SJSA1 (cell line): Measurements from ENCODE around the gene BBS9. TPM values are rescaled to one million over a fixed set of nuclear protein-coding genes. Genes with fewer than 3 reads are reported as not detected.
A peak's percentile ranks its signal among the peaks of the same experiment; 100 is the strongest.
"Not testable (repeated sequence)": the region's sequence is repeated elsewhere in the genome, so short reads cannot be mapped to it uniquely, and the experiment has no call there.

Source experiments
- DNase-seq, 2 experiments: peaks; one replicate each; pipeline ENCODE4 v3.0.0-alpha.2; 2015 to 2020; ENCODE audit warnings: low spot score in 2 of 2, low read depth in 1 of 2
- H3K27ac ChIP-seq: fragments of 250-450 bp; sonication (Bioruptor Pico); 2 replicates; pipeline ENCODE4 v1.5.1; 2020; ENCODE audit warnings: mild to moderate bottlenecking, moderate library complexity
- H3K27me3 ChIP-seq: fragments of 250-450 bp; sonication (Bioruptor Pico); replicated peaks from 2 replicates; pipeline ENCODE4 v1.5.1; 2020; ENCODE audit warnings: mild to moderate bottlenecking, moderate library complexity
- H3K36me3 ChIP-seq: fragments of 250-450 bp; sonication (Bioruptor Pico); 2 replicates; pipeline ENCODE4 v1.5.1; 2020; ENCODE audit warnings: mild to moderate bottlenecking
- H3K4me1 ChIP-seq: fragments of 250-450 bp; sonication (Bioruptor Pico); replicated peaks from 2 replicates; pipeline ENCODE4 v1.6.1; 2021; ENCODE audit warnings: mild to moderate bottlenecking
- H3K4me3 ChIP-seq: fragments of 250-450 bp; sonication (Bioruptor Pico); 2 replicates; pipeline ENCODE4 v1.5.1; 2020; ENCODE audit warnings: mild to moderate bottlenecking
- H3K9me3 ChIP-seq: fragments of 250-450 bp; sonication (Bioruptor Pico); replicated peaks from 2 replicates; pipeline ENCODE4 v1.5.1; 2020; ENCODE audit warnings: mild to moderate bottlenecking
- total RNA-seq: library from RNA; depleted of rRNA; stranded (reverse); fragments of >200 nt; shearing (Covaris generic); gene quantifications from 2 replicates; pipeline ENCODE4 v1.2.3, GENCODE V29; 2014

BBS9 gene
- total RNA-seq, 1 experiment from 2014 or later = 3.6 TPM

- no peaks in the 10 kb centered on the region for H3K4me1 ChIP-seq
- H3K4me3 ChIP-seq = no peak overlapping the region
- no peaks in the 10 kb centered on the region for H3K36me3 ChIP-seq
- no peaks in the 10 kb centered on the region; the same call in 1 of the 2 replicates for H3K27me3 ChIP-seq
- no peak for DNase-seq
- H3K27ac ChIP-seq = no peak overlapping the region
- H3K9me3 ChIP-seq = no peaks in the 10 kb centered on the region
Measured at GRCh38 chr7:33232632-33233145, 103.3 kb downstream of the BBS9 start.

- Histone ChIP-seq H3K27me3 (no peaks in the 10 kb centered on the region; the same call in 1 of the 2 replicates), H3K27ac (no peak overlapping the region), H3K9me3 (no peaks in the 10 kb centered on the region), H3K4me1 (no peaks in the 10 kb centered on the region), H3K4me3 (no peak overlapping the region), H3K36me3 (no peaks in the 10 kb centered on the region)
- no peak for DNase-seq
Measured at GRCh38 chr7:33233659-33234058, 104.3 kb downstream of the BBS9 start.

- Histone ChIP-seq H3K4me3 (no peak overlapping the region), H3K4me1 (no peaks in the 10 kb centered on the region), H3K27me3 (no peaks in the 10 kb centered on the region; the same call in 1 of the 2 replicates), H3K9me3 (no peaks in the 10 kb centered on the region), H3K36me3 (no peaks in the 10 kb centered on the region), H3K27ac (no peak overlapping the region)
- DNase-seq = no peak
Measured at GRCh38 chr7:33237036-33237435, 107.7 kb downstream of the BBS9 start.

GRCh38 chr7:33243319-33243881, 114.0 kb downstream of the BBS9 start:
- H3K9me3 ChIP-seq = no peaks in the 10 kb centered on the region
- no peak overlapping the region for H3K4me3 ChIP-seq
- DNase-seq = peak in 1 of 2 experiments; percentile 20
- H3K27ac ChIP-seq = no peak overlapping the region
- H3K27me3 ChIP-seq = no peaks in the 10 kb centered on the region
- no peaks in the 10 kb centered on the region for H3K36me3 ChIP-seq
- no peaks in the 10 kb centered on the region for H3K4me1 ChIP-seq

- H3K27me3 ChIP-seq = no peaks in the 10 kb centered on the region
- no peaks in the 10 kb centered on the region for H3K9me3 ChIP-seq
- H3K36me3 ChIP-seq = no peaks in the 10 kb centered on the region
- H3K4me3 ChIP-seq = no peak overlapping the region
- H3K4me1 ChIP-seq = no peaks in the 10 kb centered on the region
- DNase-seq = no peak
- no peak overlapping the region for H3K27ac ChIP-seq
Measured at GRCh38 chr7:33248671-33249070, 119.3 kb downstream of the BBS9 start.

GRCh38 chr7:33250421-33250871, 121.1 kb downstream of the BBS9 start:
- Histone ChIP-seq H3K4me1 (no peaks in the 10 kb centered on the region), H3K27me3 (no peaks in the 10 kb centered on the region), H3K9me3 (no peaks in the 10 kb centered on the region), H3K4me3 (no peak overlapping the region), H3K27ac (no peak overlapping the region), H3K36me3 (no peaks in the 10 kb centered on the region)
- no peak for DNase-seq

- no peaks in the 10 kb centered on the region for H3K9me3 ChIP-seq
- no peaks in the 10 kb centered on the region for H3K27me3 ChIP-seq
- H3K27ac ChIP-seq = no peak overlapping the region
- no peak overlapping the region for H3K4me3 ChIP-seq
- no peak for DNase-seq
- no peaks in the 10 kb centered on the region for H3K36me3 ChIP-seq
- no peaks in the 10 kb centered on the region for H3K4me1 ChIP-seq
Measured at GRCh38 chr7:33251301-33251700, 121.9 kb downstream of the BBS9 start.

- no peaks in the 10 kb centered on the region for H3K9me3 ChIP-seq
- no peaks in the 10 kb centered on the region for H3K4me1 ChIP-seq
- DNase-seq = no peak
- no peaks in the 10 kb centered on the region for H3K36me3 ChIP-seq
- no peak overlapping the region for H3K27ac ChIP-seq
- H3K4me3 ChIP-seq = no peak overlapping the region
- H3K27me3 ChIP-seq = no peaks in the 10 kb centered on the region
Measured at GRCh38 chr7:33258491-33258951, 129.2 kb downstream of the BBS9 start.

- Histone ChIP-seq H3K27ac (no peak overlapping the region), H3K4me3 (no peak overlapping the region), H3K9me3 (no peaks in the 10 kb centered on the region), H3K36me3 (no peaks in the 10 kb centered on the region), H3K4me1 (no peaks in the 10 kb centered on the region), H3K27me3 (no peaks in the 10 kb centered on the region)
- no peak for DNase-seq
Measured at GRCh38 chr7:33261585-33261984, 132.2 kb downstream of the BBS9 start.

- H3K4me1 ChIP-seq = no peaks in the 10 kb centered on the region
- DNase-seq = no peak
- H3K36me3 ChIP-seq = no peaks in the 10 kb centered on the region
- H3K27me3 ChIP-seq = no peaks in the 10 kb centered on the region
- H3K4me3 ChIP-seq = no peak overlapping the region
- no peaks in the 10 kb centered on the region for H3K9me3 ChIP-seq
- no peak overlapping the region for H3K27ac ChIP-seq
Measured at GRCh38 chr7:33262476-33262875, 133.1 kb downstream of the BBS9 start.

GRCh38 chr7:33271839-33272371, 142.5 kb downstream of the BBS9 start:
- not testable (repeated sequence) for H3K4me3 ChIP-seq, H3K27me3 ChIP-seq, H3K36me3 ChIP-seq, H3K27ac ChIP-seq, H3K4me1 ChIP-seq, H3K9me3 ChIP-seq, DNase-seq

- Histone ChIP-seq H3K27me3 (no peaks in the 10 kb centered on the region), H3K9me3 (no peaks in the 10 kb centered on the region), H3K36me3 (no peaks in the 10 kb centered on the region), H3K4me3 (no peak overlapping the region), H3K4me1 (no peaks in the 10 kb centered on the region), H3K27ac (no peak overlapping the region)
- no peak for DNase-seq
Measured at GRCh38 chr7:33273356-33273755, 144.0 kb downstream of the BBS9 start.

- Histone ChIP-seq H3K36me3 (no peaks in the 10 kb centered on the region), H3K9me3 (no peaks in the 10 kb centered on the region), H3K27me3 (no peaks in the 10 kb centered on the region), H3K27ac (no peak overlapping the region), H3K4me1 (no peaks in the 10 kb centered on the region), H3K4me3 (no peak overlapping the region)
- no peak for DNase-seq
Measured at GRCh38 chr7:33276325-33276724, 147.0 kb downstream of the BBS9 start.

GRCh38 chr7:33276729-33277128, 147.4 kb downstream of the BBS9 start:
- no peak overlapping the region for H3K4me3 ChIP-seq
- no peaks in the 10 kb centered on the region for H3K4me1 ChIP-seq
- no peaks in the 10 kb centered on the region for H3K27me3 ChIP-seq
- H3K36me3 ChIP-seq = no peaks in the 10 kb centered on the region
- DNase-seq = no peak
- H3K27ac ChIP-seq = no peak overlapping the region
- H3K9me3 ChIP-seq = no peaks in the 10 kb centered on the region
